IMR-90 (cell line): ENCODE measurements around the gene LTA. TPM values are rescaled to one million over a fixed set of nuclear protein-coding genes. Genes with fewer than 3 reads are reported as not detected.

Experiments
- ATAC-seq: fragments of 200-7000 bp; cut with Tn5 transposase; 2 replicates; pipeline ENCODE4 v1.9.1; 2020; ENCODE audit warnings: low read depth, mild to moderate bottlenecking, moderate library complexity
- BruUV-seq: library from RNA; stranded (reverse); fragments of 400-500 nt; replicated peaks from 2 replicates; lab custom pipeline; 2021; lab: Mats Ljungman, UMichigan
- CTCF ChIA-PET: fragments of 300-600 bp; formaldehyde crosslinking; extraction: SDS; loops from one replicate; lab custom pipeline; 2021; ENCODE audit warnings: antibody characterized with exemption; lab: Yijun Ruan, JAX
- POLR2A ChIA-PET: fragments of 300-600 bp; sonication (Branson Sonifier 250); formaldehyde crosslinking; loops from one replicate; lab custom pipeline; 2022; ENCODE audit warnings: antibody characterized with exemption; ENCODE audit not compliant: unreplicated experiment; lab: Charles Lee
- DNase-seq: peaks from one replicate; pipeline ENCODE4 v3.0.0; 2013
- H2AFZ ChIP-seq: replicated peaks from 2 replicates; pipeline ENCODE3; 2013; ENCODE audit warnings: low read length, mild to moderate bottlenecking; ENCODE audit not compliant: poor library complexity
- H2AK5ac ChIP-seq: 2 replicates; pipeline ENCODE4 v1.6.1; 2013; ENCODE audit warnings: low read depth, low read length, inconsistent platforms
- H2AK9ac ChIP-seq: replicated peaks from 2 replicates; pipeline ENCODE3; 2013; ENCODE audit warnings: mild to moderate bottlenecking, low read depth, low read length, moderate library complexity; ENCODE audit not compliant: poor library complexity
- H2BK120ac ChIP-seq: 2 replicates; pipeline ENCODE4 v1.6.1; 2013; ENCODE audit warnings: low read depth, low read length, inconsistent platforms
- H2BK15ac ChIP-seq: 3 replicates; pipeline ENCODE4 v1.6.1; 2013; ENCODE audit warnings: low read depth, low read length, inconsistent platforms
- H2BK20ac ChIP-seq: 2 replicates; pipeline ENCODE4 v1.6.1; 2013; ENCODE audit warnings: low read depth, mild to moderate bottlenecking, inconsistent platforms, low read length, moderate library complexity
- H2BK5ac ChIP-seq: 2 replicates; pipeline ENCODE4 v1.6.1; 2013; ENCODE audit warnings: mild to moderate bottlenecking, low read depth, low read length, inconsistent platforms; ENCODE audit not compliant: poor library complexity, severe bottlenecking
- H3K14ac ChIP-seq: replicated peaks from 2 replicates; pipeline ENCODE4 v1.6.1; 2013; ENCODE audit warnings: low read depth, low read length, inconsistent platforms
- H3K18ac ChIP-seq: 2 replicates; pipeline ENCODE4 v1.6.1; 2013; ENCODE audit warnings: low read depth, low read length, control low read depth
- H3K23ac ChIP-seq: 2 replicates; pipeline ENCODE4 v1.6.1; 2013; ENCODE audit warnings: low read depth, low read length, inconsistent platforms
- H3K27ac ChIP-seq: 2 replicates; pipeline ENCODE4 v1.5.1; 2013; ENCODE audit warnings: mild to moderate bottlenecking, control low read depth, low read length; ENCODE audit not compliant: insufficient read depth
- H3K27me3 ChIP-seq: 2 replicates; pipeline ENCODE4 v1.6.1; 2013; ENCODE audit warnings: low read length; ENCODE audit not compliant: control insufficient read depth, insufficient read depth
- H3K36me3 ChIP-seq: 2 replicates; pipeline ENCODE4 v1.6.1; 2013; ENCODE audit warnings: low read length, mixed read lengths; ENCODE audit not compliant: control insufficient read depth, insufficient read depth
- H3K4ac ChIP-seq: 2 replicates; pipeline ENCODE4 v1.6.1; 2013; ENCODE audit warnings: low read depth, low read length, inconsistent platforms
- H3K4me1 ChIP-seq: 2 replicates; pipeline ENCODE4 v1.6.1; 2013; ENCODE audit warnings: low read length, mixed read lengths; ENCODE audit not compliant: control insufficient read depth, insufficient read depth
- H3K4me2 ChIP-seq: 2 replicates; pipeline ENCODE4 v1.6.1; 2013; ENCODE audit warnings: low read depth, mild to moderate bottlenecking, control low read depth, low read length, moderate library complexity
- H3K4me3 ChIP-seq: 2 replicates; pipeline ENCODE4 v1.5.1; 2013; ENCODE audit warnings: low read depth, mild to moderate bottlenecking, control low read depth, low read length, moderate library complexity; ENCODE audit not compliant: insufficient read depth
- H3K56ac ChIP-seq: 2 replicates; pipeline ENCODE4 v1.6.1; 2013; ENCODE audit warnings: low read length, inconsistent platforms; ENCODE audit not compliant: insufficient read depth; ENCODE audit errors: extremely low read depth
- H3K79me1 ChIP-seq, 2 experiments: 2 replicates each; pipeline ENCODE4 v1.6.1; 2013; ENCODE audit warnings: low read length in 2 of 2, inconsistent platforms in 1 of 2, low read depth in 1 of 2
- H3K9ac ChIP-seq: 2 replicates; pipeline ENCODE4 v1.6.1; 2013; ENCODE audit warnings: low read depth, low read length, control low read depth
- H3K9me1 ChIP-seq: 2 replicates; pipeline ENCODE4 v1.6.1; 2013; ENCODE audit warnings: low read length, inconsistent platforms; ENCODE audit not compliant: insufficient read depth
- H3K9me3 ChIP-seq: 2 replicates; pipeline ENCODE4 v1.6.1; 2013; ENCODE audit warnings: low read length; ENCODE audit not compliant: control insufficient read depth, insufficient read depth
- H4K20me1 ChIP-seq: 2 replicates; pipeline ENCODE4 v1.6.1; 2013; ENCODE audit warnings: low read length, inconsistent platforms; ENCODE audit not compliant: insufficient read depth
- H4K5ac ChIP-seq: 2 replicates; pipeline ENCODE4 v1.6.1; 2013; ENCODE audit warnings: mild to moderate bottlenecking, low read depth, low read length, control low read depth
- H4K8ac ChIP-seq, 2 experiments: 2 replicates each; pipeline ENCODE4 v1.6.1; 2013; ENCODE audit warnings: low read depth in 2 of 2, low read length in 2 of 2, control low read depth in 1 of 2, inconsistent platforms in 1 of 2
- H4K91ac ChIP-seq: 2 replicates; pipeline ENCODE4 v1.6.1; 2013; ENCODE audit warnings: low read depth, low read length, inconsistent platforms; ENCODE audit not compliant: insufficient read depth
- BHLHE40 ChIP-seq: fragments of 150-350 bp; IDR thresholded peaks from 2 replicates; pipeline ENCODE4 v1.6.1; 2016; ENCODE audit warnings: mild to moderate bottlenecking, low read depth, low read length
- CEBPB ChIP-seq: IDR thresholded peaks from 2 replicates; pipeline ENCODE4 v1.6.1; 2012; ENCODE audit warnings: low read depth, low read length, improper control_type of control experiment
- CTCF ChIP-seq: conservative IDR thresholded peaks from 2 replicates; pipeline ENCODE4 v1.5.1; 2012; ENCODE audit warnings: mild to moderate bottlenecking, low read depth, low read length, improper control_type of control experiment
- ELK1 ChIP-seq: fragments of 150-350 bp; IDR thresholded peaks from 2 replicates; pipeline ENCODE4 v1.6.1; 2016; ENCODE audit warnings: low read depth, mild to moderate bottlenecking, low read length, moderate library complexity, borderline replicate concordance
- FOS ChIP-seq: fragments of 150-350 bp; IDR thresholded peaks from 2 replicates; pipeline ENCODE4 v1.6.1; 2016; ENCODE audit warnings: low read depth, low read length
- MAFK ChIP-seq: IDR thresholded peaks from 2 replicates; pipeline ENCODE4 v1.6.1; 2012; ENCODE audit warnings: low read depth, low read length, improper control_type of control experiment
- MAZ ChIP-seq: IDR thresholded peaks from 2 replicates; pipeline ENCODE4 v1.6.1; 2012; ENCODE audit warnings: low read depth, mild to moderate bottlenecking, low read length, improper control_type of control experiment, moderate library complexity, borderline replicate concordance
- NFE2L2 ChIP-seq: fragments of 150-350 bp; IDR thresholded peaks from 2 replicates; pipeline ENCODE4 v1.6.1; 2016; ENCODE audit warnings: low read depth, mild to moderate bottlenecking, low read length
- POLR2A ChIP-seq: IDR thresholded peaks from 2 replicates; pipeline ENCODE4 v1.6.1; 2012; ENCODE audit warnings: mild to moderate bottlenecking, low read depth, low read length
- RAD21 ChIP-seq: IDR thresholded peaks from 2 replicates; pipeline ENCODE4 v1.6.1; 2012; ENCODE audit warnings: low read length, improper control_type of control experiment
- RFX5 ChIP-seq: IDR thresholded peaks from 2 replicates; pipeline ENCODE4 v1.8.0; 2012; ENCODE audit warnings: low read depth, mild to moderate bottlenecking, low read length, moderate library complexity
- SMC3 ChIP-seq: fragments of 150-350 bp; IDR thresholded peaks from 2 replicates; pipeline ENCODE4 v1.6.1; 2016; ENCODE audit warnings: low read depth, mild to moderate bottlenecking, antibody characterized with exemption, low read length, moderate library complexity
- USF2 ChIP-seq: fragments of 150-350 bp; IDR thresholded peaks from 2 replicates; pipeline ENCODE4 v1.6.1; 2017; ENCODE audit warnings: mild to moderate bottlenecking, antibody characterized with exemption, low read length, low read depth
- WGBS, 2 experiments: methylation state at CpG; one replicate each; pipeline versions ENCODE4 v1.1.5 to v1.1.7; 2013; ENCODE audit warnings: missing lambda C conversion rate in 2 of 2; ENCODE audit not compliant: insufficient read length in 1 of 2; ENCODE audit errors: extremely low coverage in 2 of 2; 5-methylcytosine and 5-hydroxymethylcytosine counted together
- dilution Hi-C: fragments of 300-500 bp; cut with HindIII; formaldehyde crosslinking; loops from one replicate; pipeline ENCODE4 v1.14.3; 2018; ENCODE audit warnings: low sequenced_read_pairs; ENCODE audit not compliant: unreplicated experiment
- in situ Hi-C: fragments of 300-500 bp; cut with MboI; formaldehyde crosslinking; loops from 3 replicates; pipeline ENCODE4 v1.14.3; 2019; ENCODE audit warnings: low sequenced_read_pairs, inconsistent platforms, mixed read lengths
- intact Hi-C: fragments of 100-400 bp; cut with micrococcal nuclease; formaldehyde crosslinking; loops from 2 replicates; pipeline ENCODE4 v1.10.0; 2022
- polyA plus RNA-seq, 3 experiments: library from polyadenylated mRNA; depleted of rRNA; stranded (reverse); fragments of >200 nt; gene quantifications; 2 replicates each; pipeline ENCODE4 v1.2.3, GENCODE V29; 2012; ENCODE audit warnings: low replicate concordance in 1 of 3
- total RNA-seq: library from RNA; depleted of rRNA; stranded (reverse); fragments of >200 nt; gene quantifications from 2 replicates; pipeline ENCODE4 v1.2.3, GENCODE V29; 2012

The LTA gene
- total and polyA plus RNA-seq, 2 of the 4 experiments (the other 2 are of a cell fraction): not detected

GRCh38 chr6:31541658-31542521, 30.2 kb upstream of the LTA start, which contains the start of gene DDX39B:
Gene DDX39B, minus strand, starts transcription at chr6:31542003. Its CDS starts 1,471 bp downstream, at chr6:31540532.
- Histone ChIP-seq H3K9me3 (no peaks in the 10 kb centered on the region), H3K9ac (peak within 1 kb of the TSS; percentile 99), H3K4me3 (peak within 1 kb of the TSS; percentile 72), H3K23ac (peak within 1 kb of the TSS; percentile 99), H3K56ac (peak within 1 kb of the TSS; percentile 99), H4K5ac (peak within 1 kb of the TSS; percentile 87), H2BK20ac (peak within 1 kb of the TSS; percentile 77; the same call in 1 of the 2 replicates), H2AK5ac (peak within 1 kb of the TSS; percentile 99), H2AK9ac (peak within 1 kb of the TSS; percentile 98), H3K14ac (peak within 1 kb of the TSS; percentile 100), H3K4ac (peak within 1 kb of the TSS; percentile 96), H3K27me3 (no peaks in the 10 kb centered on the region), H4K8ac (peak within 1 kb of the TSS; percentile 87 to 99), H3K36me3 (peaks cover 26% of the 10 kb centered on the region), H4K20me1 (peaks cover 49% of the 10 kb centered on the region), H2BK120ac (peak within 1 kb of the TSS; percentile 85), H2BK15ac (peak within 1 kb of the TSS; percentile 67; the same call in 1 of the 3 replicates), H2AFZ (peak within 1 kb of the TSS; percentile 93), H2BK5ac (peak within 1 kb of the TSS; percentile 99), H3K4me1 (peaks cover 10% of the 10 kb centered on the region), H4K91ac (peak within 1 kb of the TSS; percentile 99), H3K18ac (peak within 1 kb of the TSS; percentile 69), H3K27ac (peak within 1 kb of the TSS; percentile 83), H3K9me1 (0 out of 2 replicates have a peak, but pooled peaks cover 6% of the 10 kb centered on the region), H3K79me1 (peaks cover 10 to 54% of the 10 kb centered on the region in 2 experiments), H3K4me2 (peak within 1 kb of the TSS; percentile 85)
- ChIA-PET POLR2A (interaction anchor here (0.5 to 1.0 kb wide), 5 partner anchors 46 to 1427 kb away, joined by 3 to 8 read pairs (median 4); no protein-coding TSS in a partner anchor), CTCF (interaction anchor here (0.6 to 1.5 kb wide), 4 partner anchors 9 to 57 kb away, joined by 3 to 6 read pairs (median 3); no protein-coding TSS in a partner anchor)
- dilution Hi-C loops: no loop called here
- in situ Hi-C loops: loop anchor here (5.0 to 10.0 kb wide), 2 partner anchors 50 to 293 kb away; no protein-coding TSS in a partner anchor
- peak; percentile 98 for DNase-seq
- BruUV-seq: no TSS peak
- intact Hi-C loops: loop anchor here (1.0 kb wide), 2 partner anchors 49 to 143 kb away; no protein-coding TSS in a partner anchor
- 0% methylated on average over 12 of the region's 43 CpGs; no CpG with 5 or more reads in 1 of the 2 experiments for WGBS, 2 experiments
- peak; percentile 83 for ATAC-seq
- TF ChIP-seq POLR2A (peak; percentile 98), ELK1 (no peak), MAFK (no peak), BHLHE40 (peak; percentile 8; the same call in 1 of the 2 replicates), FOS (no peak), CEBPB (no peak), RAD21 (0 out of 2 replicates have a peak, but pooled peaks have one; percentile 13), USF2 (no peak), CTCF (no peak), MAZ (peak; percentile 54), SMC3 (no peak), RFX5 (no peak), NFE2L2 (no peak)
